Right kidney (tissue), 1 donor: ENCODE measurements around the gene EDNRA.

Experiments used
- DNase-seq: peaks from one replicate; pipeline ENCODE4 v3.0.0-alpha.2; 2016

EDNRA gene

DNA sequence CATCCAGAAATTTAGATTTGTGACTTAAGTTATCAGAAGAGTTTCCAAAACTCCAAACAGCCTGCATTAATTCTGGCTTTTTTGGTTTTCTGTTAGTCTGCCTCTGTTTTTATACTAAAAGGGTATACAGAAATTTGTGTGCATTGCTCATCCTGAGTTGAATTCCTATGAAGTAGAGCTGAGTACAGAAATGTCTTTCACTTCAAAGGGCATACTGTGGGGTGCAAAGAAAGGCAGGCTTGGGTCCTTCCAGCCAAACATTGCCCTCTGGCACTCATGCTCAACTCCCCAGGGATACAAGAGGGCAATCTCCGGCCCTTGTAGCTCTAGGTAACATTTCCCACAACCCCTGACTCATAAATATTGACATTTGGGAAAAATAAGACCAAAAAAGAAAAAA lies 108.7 kb downstream of the EDNRA start:
- no peak for DNase-seq

DNA sequence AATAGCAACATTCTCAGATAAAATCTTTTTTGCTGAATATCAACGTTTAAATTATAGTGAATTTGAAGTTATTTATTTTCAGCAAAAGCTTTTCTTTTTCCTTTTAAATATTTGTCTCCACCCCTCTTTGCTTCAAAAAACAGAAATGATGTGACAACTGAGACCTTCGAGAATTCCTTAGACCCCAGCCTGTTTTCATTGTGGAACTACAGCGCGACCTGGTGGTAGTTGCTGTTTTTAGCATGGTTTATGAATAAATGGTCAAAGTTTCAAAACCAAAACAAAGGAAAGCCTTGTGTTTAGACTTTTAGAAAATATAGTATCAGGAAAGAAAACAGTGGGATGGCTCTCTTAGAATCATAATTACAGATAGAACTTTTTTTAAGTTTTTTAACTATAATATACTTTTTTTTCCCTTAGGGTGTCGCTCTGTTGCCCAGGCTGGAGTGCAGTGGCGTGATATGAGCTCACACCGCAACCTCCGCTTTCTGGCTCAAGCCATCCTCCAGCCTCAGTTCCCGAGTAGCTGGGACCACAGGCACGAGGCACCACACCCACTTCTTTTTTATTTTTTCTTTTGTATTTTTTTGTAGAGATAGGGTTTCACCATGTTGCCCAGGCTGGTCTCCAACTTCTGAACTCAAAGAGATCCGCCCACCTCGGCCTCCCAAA lies 109.5 kb downstream of the EDNRA start:
- peak; percentile 32 for DNase-seq

DNA sequence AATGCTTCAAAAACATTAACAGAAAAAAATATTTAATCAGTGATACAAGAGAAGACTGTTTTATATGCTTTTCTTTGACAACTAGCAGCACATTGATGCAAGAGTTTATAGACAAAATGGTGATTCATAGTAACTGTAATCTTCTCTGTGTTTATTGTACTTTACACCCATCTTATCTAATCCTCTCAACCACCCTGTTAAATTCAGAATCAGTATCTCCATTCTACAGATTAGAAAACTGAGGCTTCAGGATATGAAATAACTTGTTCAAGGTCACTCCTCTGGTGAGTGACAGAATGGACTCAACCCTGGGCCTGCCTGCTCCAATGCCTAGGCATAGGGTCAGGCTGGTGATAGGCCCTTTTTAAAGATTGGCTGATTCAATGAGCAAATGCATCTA lies 110.2 kb downstream of the EDNRA start:
- no peak for DNase-seq

DNA sequence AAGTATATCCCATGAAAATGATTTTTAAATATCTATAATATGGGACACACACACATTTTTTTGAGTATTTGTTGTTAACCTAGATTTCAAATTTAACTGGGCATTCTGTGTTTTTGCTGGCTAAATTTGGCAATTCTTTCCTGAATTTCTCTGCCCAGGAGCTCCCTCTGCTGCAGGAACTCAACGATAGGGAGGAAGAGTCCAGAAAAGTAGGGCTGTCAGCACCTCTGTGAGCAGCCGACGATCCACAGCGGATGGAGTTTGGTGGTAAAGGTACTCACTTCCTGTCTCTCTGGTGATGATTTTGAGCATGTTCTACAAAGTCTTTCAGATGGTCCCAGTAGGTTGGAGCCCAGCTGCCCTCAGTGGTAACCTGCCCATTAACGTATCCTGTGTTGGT lies 113.2 kb downstream of the EDNRA start:
- no peak for DNase-seq
